Loucy (cell line): ENCODE measurements around the gene SYNDIG1.

Experiments
- H2AFZ ChIP-seq: fragments of 200-600 bp; sonication (generic); 2 replicates; pipeline ENCODE4 v1.6.0; 2016; ENCODE audit warnings: antibody characterized with exemption, mild to moderate bottlenecking, low read length, moderate library complexity
- H3F3A ChIP-seq: fragments of 200-600 bp; 2 replicates; pipeline ENCODE4 v1.6.0; 2016; ENCODE audit warnings: antibody characterized with exemption, low read depth, mild to moderate bottlenecking
- H3K27me3 ChIP-seq: fragments of 200-600 bp; sonication (generic); 2 replicates; pipeline ENCODE4 v1.6.1; 2014; ENCODE audit warnings: low read length, mild to moderate bottlenecking; ENCODE audit not compliant: insufficient read depth, poor library complexity, severe bottlenecking
- H3K36me3 ChIP-seq: fragments of 200-600 bp; sonication (generic); 2 replicates; pipeline ENCODE4 v1.6.1; 2016; ENCODE audit warnings: low read length; ENCODE audit not compliant: insufficient read depth
- H3K4me1 ChIP-seq: fragments of 200-600 bp; sonication (generic); 2 replicates; pipeline ENCODE4 v1.5.1; 2014; ENCODE audit warnings: low read length, mild to moderate bottlenecking; ENCODE audit not compliant: insufficient read depth, poor library complexity, severe bottlenecking
- H3K4me2 ChIP-seq: fragments of 200-600 bp; sonication (generic); 2 replicates; pipeline ENCODE4 v1.6.0; 2014; ENCODE audit warnings: antibody characterized with exemption, low read length, low read depth, mild to moderate bottlenecking; ENCODE audit not compliant: poor library complexity, severe bottlenecking
- H3K4me3 ChIP-seq: fragments of 200-600 bp; sonication (generic); 2 replicates; pipeline ENCODE4 v1.5.1; 2014; ENCODE audit warnings: low read length, mild to moderate bottlenecking, mixed read lengths; ENCODE audit not compliant: poor library complexity, severe bottlenecking
- H3K79me2 ChIP-seq: fragments of 200-600 bp; sonication (generic); 2 replicates; pipeline ENCODE4 v1.6.1; 2014; ENCODE audit warnings: low read length; ENCODE audit not compliant: insufficient read depth
- H3K9ac ChIP-seq: fragments of 200-600 bp; sonication (generic); 2 replicates; pipeline ENCODE4 v1.6.0; 2014; ENCODE audit warnings: mild to moderate bottlenecking, low read depth, low read length, moderate library complexity; ENCODE audit not compliant: poor library complexity, severe bottlenecking
- H3K9me2 ChIP-seq: fragments of 200-600 bp; sonication (generic); replicated peaks from 2 replicates; pipeline ENCODE4 v1.6.1; 2016; ENCODE audit warnings: low read depth, low read length, mixed read lengths
- H3K9me3 ChIP-seq: fragments of 200-600 bp; sonication (generic); 2 replicates; pipeline ENCODE4 v1.6.1; 2014; ENCODE audit warnings: mild to moderate bottlenecking, antibody characterized with exemption, low read length, low read depth; ENCODE audit not compliant: insufficient read depth
- H4K20me1 ChIP-seq: fragments of 200-600 bp; sonication (generic); 2 replicates; pipeline ENCODE4 v1.6.0; 2014; ENCODE audit warnings: antibody characterized with exemption, low read length, mild to moderate bottlenecking; ENCODE audit not compliant: insufficient read depth, poor library complexity, severe bottlenecking
- CTCF ChIP-seq: fragments of 200-600 bp; sonication (generic); conservative IDR thresholded peaks from 2 replicates; pipeline ENCODE4 v1.5.1; 2014; ENCODE audit warnings: mild to moderate bottlenecking, antibody characterized with exemption, low read length
- EZH2phosphoT487 ChIP-seq: fragments of 200-600 bp; IDR thresholded peaks from 2 replicates; pipeline ENCODE4 v1.6.1; 2018; ENCODE audit warnings: antibody characterized with exemption, mild to moderate bottlenecking, moderate library complexity, borderline replicate concordance

The SYNDIG1 gene

GRCh38 chr20:24547967-24548366, 78.5 kb downstream of the SYNDIG1 start:
- no peaks in the 10 kb centered on the region for H4K20me1 ChIP-seq
- no peak overlapping the region for H2AFZ ChIP-seq

GRCh38 chr20:24559114-24559732, 89.8 kb downstream of the SYNDIG1 start:
- Histone ChIP-seq H3K9me2 (no peaks in the 10 kb centered on the region), H3K27me3 (no peaks in the 10 kb centered on the region), H3K4me3 (no peak overlapping the region), H4K20me1 (no peaks in the 10 kb centered on the region), H3K9me3 (peaks cover 4% of the 10 kb centered on the region; the same call in 1 of the 2 replicates), H3K4me2 (no peak overlapping the region), H2AFZ (no peak overlapping the region), H3F3A (no peaks in the 10 kb centered on the region), H3K36me3 (no peaks in the 10 kb centered on the region), H3K79me2 (no peaks in the 10 kb centered on the region), H3K4me1 (no peaks in the 10 kb centered on the region), H3K9ac (no peak overlapping the region)
- TF ChIP-seq CTCF (no peak), EZH2phosphoT487 (no peak)

More at GRCh38 chr20:24547967-24548366, 78.5 kb downstream of the SYNDIG1 start:
- Histone ChIP-seq H3K4me1 (no peaks in the 10 kb centered on the region), H3K4me3 (no peak overlapping the region), H3K9me3 (no peaks in the 10 kb centered on the region; the same call in 1 of the 2 replicates), H3K9me2 (no peaks in the 10 kb centered on the region), H3F3A (no peaks in the 10 kb centered on the region), H3K27me3 (no peaks in the 10 kb centered on the region), H3K4me2 (no peak overlapping the region), H3K36me3 (no peaks in the 10 kb centered on the region), H3K79me2 (no peaks in the 10 kb centered on the region), H3K9ac (no peak overlapping the region)
- TF ChIP-seq EZH2phosphoT487 (no peak), CTCF (no peak)

GRCh38 chr20:24560571-24561491, 91.4 kb downstream of the SYNDIG1 start:
- Histone ChIP-seq H2AFZ (no peak overlapping the region), H3K4me2 (no peak overlapping the region), H3K79me2 (no peaks in the 10 kb centered on the region)

More at GRCh38 chr20:24560571-24561491, 91.4 kb downstream of the SYNDIG1 start:
- Histone ChIP-seq H3K4me3 (no peak overlapping the region), H3K9me2 (no peaks in the 10 kb centered on the region), H4K20me1 (no peaks in the 10 kb centered on the region), H3K9ac (no peak overlapping the region), H3K36me3 (no peaks in the 10 kb centered on the region), H3K27me3 (no peaks in the 10 kb centered on the region), H3K9me3 (peaks cover 4% of the 10 kb centered on the region; the same call in 1 of the 2 replicates), H3F3A (no peaks in the 10 kb centered on the region), H3K4me1 (no peaks in the 10 kb centered on the region)
- TF ChIP-seq CTCF (no peak), EZH2phosphoT487 (no peak)
